ENCODE measurements around the gene SLC48A1.

DNA sequence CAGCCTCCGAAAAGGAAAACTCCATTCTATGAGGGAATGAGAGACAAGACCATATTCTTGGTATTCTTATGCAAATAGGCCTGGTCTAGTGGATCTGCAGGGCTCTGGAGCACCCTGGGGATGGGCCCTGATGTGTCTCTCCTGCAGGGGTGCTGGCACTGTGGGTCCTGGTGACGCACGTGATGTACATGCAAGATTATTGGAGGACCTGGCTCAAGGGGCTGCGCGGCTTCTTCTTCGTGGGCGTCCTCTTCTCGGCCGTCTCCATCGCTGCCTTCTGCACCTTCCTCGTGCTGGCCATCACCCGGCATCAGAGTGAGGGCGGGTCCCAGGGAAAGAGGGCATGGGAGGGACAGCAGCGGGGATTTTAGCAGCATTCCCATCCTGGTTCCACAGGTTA is 5.8 kb downstream of the SLC48A1 start:
- TF ChIP-seq, protein P1, sequence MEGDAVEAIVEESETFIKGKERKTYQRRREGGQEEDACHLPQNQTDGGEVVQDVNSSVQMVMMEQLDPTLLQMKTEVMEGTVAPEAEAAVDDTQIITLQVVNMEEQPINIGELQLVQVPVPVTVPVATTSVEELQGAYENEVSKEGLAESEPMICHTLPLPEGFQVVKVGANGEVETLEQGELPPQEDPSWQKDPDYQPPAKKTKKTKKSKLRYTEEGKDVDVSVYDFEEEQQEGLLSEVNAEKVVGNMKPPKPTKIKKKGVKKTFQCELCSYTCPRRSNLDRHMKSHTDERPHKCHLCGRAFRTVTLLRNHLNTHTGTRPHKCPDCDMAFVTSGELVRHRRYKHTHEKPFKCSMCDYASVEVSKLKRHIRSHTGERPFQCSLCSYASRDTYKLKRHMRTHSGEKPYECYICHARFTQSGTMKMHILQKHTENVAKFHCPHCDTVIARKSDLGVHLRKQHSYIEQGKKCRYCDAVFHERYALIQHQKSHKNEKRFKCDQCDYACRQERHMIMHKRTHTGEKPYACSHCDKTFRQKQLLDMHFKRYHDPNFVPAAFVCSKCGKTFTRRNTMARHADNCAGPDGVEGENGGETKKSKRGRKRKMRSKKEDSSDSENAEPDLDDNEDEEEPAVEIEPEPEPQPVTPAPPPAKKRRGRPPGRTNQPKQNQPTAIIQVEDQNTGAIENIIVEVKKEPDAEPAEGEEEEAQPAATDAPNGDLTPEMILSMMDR (IDR thresholded peaks at IDR 0.05), result no peak
- TF ChIP-seq POLR2A (IDR thresholded peaks at IDR 0.05), result no peak
- TF ChIP-seq POLR2AphosphoS5 (IDR thresholded peaks at IDR 0.05), result no peak
- no peak for TF ChIP-seq EP300 (IDR thresholded peaks at IDR 0.05; ENCODE audit: low read depth)
